Esophagus squamous epithelium (tissue), 4 donors: ENCODE data around the gene RIMBP2.

Source experiments
- POLR2A ChIP-seq, 4 donors: fragments of 450-650 bp; IDR thresholded peaks; one replicate each; pipeline ENCODE4 v1.6.1; 2017; ENCODE audit warnings: antibody characterized with exemption in 4 of 4, mild to moderate bottlenecking in 4 of 4, moderate library complexity in 3 of 4
- TF ChIP-seq, protein P1 (sequence below), 6 experiments: fragments of 450-650 bp in 4 of 6; fragments of 200-600 bp in 2 of 6; sonication (generic) in 2 of 6; IDR thresholded peaks; one replicate each; pipeline ENCODE4 v1.5.1; 2016 to 2019; ENCODE audit warnings: antibody characterized with exemption in 6 of 6, mild to moderate bottlenecking in 4 of 6, moderate library complexity in 4 of 6

DNA sequence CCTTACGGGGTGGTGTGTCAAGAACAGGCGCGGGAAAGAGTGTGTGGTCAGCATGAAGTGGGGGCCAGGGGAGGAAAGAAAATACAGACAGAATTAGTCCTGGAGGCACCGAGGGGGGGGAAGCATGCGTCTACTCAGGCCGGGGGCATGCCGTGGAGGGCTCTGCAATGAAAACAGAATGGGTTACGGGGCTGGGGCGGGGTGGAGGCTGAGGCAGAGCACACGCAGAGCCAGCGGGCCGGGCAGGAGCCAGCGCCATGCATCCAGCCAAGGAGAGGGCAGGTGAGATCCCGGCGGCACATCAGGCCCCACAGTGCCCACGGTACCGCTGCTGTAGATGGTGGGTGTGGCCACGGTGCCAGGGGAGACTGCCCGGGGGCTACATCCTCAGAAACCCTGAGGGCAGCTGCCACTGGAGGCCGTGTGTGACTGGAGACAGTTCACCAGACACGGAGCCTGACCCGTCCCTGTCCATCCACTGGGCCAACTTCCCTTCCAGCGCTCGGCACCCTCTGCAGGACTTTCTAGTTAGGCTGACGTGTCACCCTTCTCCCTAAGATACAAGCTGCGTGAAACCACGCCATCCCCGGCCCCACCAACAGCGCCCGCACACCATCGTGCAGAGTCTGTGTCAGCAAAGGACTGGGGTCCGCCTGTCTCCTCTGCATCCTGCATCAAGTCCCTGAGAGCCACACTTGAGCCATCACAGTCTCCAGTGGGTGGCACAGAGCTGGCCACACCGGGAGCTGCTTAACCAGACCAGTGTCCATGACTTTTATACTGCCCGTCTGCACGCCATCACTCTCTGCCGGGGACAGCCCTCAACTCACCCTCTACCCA lies 291.0 kb downstream of the RIMBP2 start:
- TF ChIP-seq, protein P1, sequence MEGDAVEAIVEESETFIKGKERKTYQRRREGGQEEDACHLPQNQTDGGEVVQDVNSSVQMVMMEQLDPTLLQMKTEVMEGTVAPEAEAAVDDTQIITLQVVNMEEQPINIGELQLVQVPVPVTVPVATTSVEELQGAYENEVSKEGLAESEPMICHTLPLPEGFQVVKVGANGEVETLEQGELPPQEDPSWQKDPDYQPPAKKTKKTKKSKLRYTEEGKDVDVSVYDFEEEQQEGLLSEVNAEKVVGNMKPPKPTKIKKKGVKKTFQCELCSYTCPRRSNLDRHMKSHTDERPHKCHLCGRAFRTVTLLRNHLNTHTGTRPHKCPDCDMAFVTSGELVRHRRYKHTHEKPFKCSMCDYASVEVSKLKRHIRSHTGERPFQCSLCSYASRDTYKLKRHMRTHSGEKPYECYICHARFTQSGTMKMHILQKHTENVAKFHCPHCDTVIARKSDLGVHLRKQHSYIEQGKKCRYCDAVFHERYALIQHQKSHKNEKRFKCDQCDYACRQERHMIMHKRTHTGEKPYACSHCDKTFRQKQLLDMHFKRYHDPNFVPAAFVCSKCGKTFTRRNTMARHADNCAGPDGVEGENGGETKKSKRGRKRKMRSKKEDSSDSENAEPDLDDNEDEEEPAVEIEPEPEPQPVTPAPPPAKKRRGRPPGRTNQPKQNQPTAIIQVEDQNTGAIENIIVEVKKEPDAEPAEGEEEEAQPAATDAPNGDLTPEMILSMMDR (IDR thresholded peaks at IDR 0.05) = no peak
- TF ChIP-seq POLR2A (IDR thresholded peaks at IDR 0.05) = no peak
